ENCODE data around the gene IRX4. TPM values are rescaled to one million over a fixed set of nuclear protein-coding genes. Genes with fewer than 3 reads are reported as not detected.

IRX4 gene
- total RNA-seq, 1 experiment from 2014 or later: 44.7 TPM

- Mint-ChIP-seq H3K9me3 (ENCODE audit: unreplicated experiment) (no peaks in the 10 kb centered on the region), H3K27ac (ENCODE audit: low read depth, unreplicated experiment) (no peak overlapping the region), H3K4me1 (ENCODE audit: insufficient read depth, unreplicated experiment) (peaks cover 5% of the 10 kb centered on the region), H3K4me3 (ENCODE audit: unreplicated experiment) (no peak overlapping the region), H3K36me3 (ENCODE audit: insufficient read depth, unreplicated experiment) (no peaks in the 10 kb centered on the region), H3K27me3 (ENCODE audit: insufficient read depth, unreplicated experiment) (no peaks in the 10 kb centered on the region)
- no peak for DNase-seq (ENCODE audit: unreplicated experiment)
- no peak for TF ChIP-seq CTCF (IDR thresholded peaks at IDR 0.05; ENCODE audit: unreplicated experiment)
- CTCF ChIA-PET: no interaction called here
- intact Hi-C loops (cut with micrococcal nuclease): no loop called here
- no TSS peak for BruUV-seq (replicated peaks)
- POLR2A ChIA-PET: no interaction called here
Observed at GRCh38 chr5:1912951-1913565, 30.3 kb upstream of the IRX4 start.

- no peaks in the 10 kb centered on the region for H3K27me3 Mint-ChIP-seq (ENCODE audit: insufficient read depth, unreplicated experiment)
- H3K4me3 Mint-ChIP-seq (ENCODE audit: unreplicated experiment): no peak overlapping the region
- CTCF ChIA-PET: no interaction called here
Observed at GRCh38 chr5:1911773-1912235, 29.1 kb upstream of the IRX4 start.

GRCh38 chr5:1910861-1911772 lies 28.4 kb upstream of the IRX4 start:
- Mint-ChIP-seq H3K27ac (ENCODE audit: low read depth, unreplicated experiment) (no peak overlapping the region), H3K36me3 (ENCODE audit: insufficient read depth, unreplicated experiment) (no peaks in the 10 kb centered on the region), H3K27me3 (ENCODE audit: insufficient read depth, unreplicated experiment) (no peaks in the 10 kb centered on the region), H3K4me1 (ENCODE audit: insufficient read depth, unreplicated experiment) (no peaks in the 10 kb centered on the region), H3K9me3 (ENCODE audit: unreplicated experiment) (no peaks in the 10 kb centered on the region), H3K4me3 (ENCODE audit: unreplicated experiment) (no peak overlapping the region)
- intact Hi-C loops (cut with micrococcal nuclease): no loop called here
- POLR2A ChIA-PET: no interaction called here
- BruUV-seq (replicated peaks): no TSS peak
- CTCF ChIA-PET: no interaction called here
- TF ChIP-seq CTCF (IDR thresholded peaks at IDR 0.05; ENCODE audit: unreplicated experiment): no peak
- no peak for DNase-seq (ENCODE audit: unreplicated experiment)

More at GRCh38 chr5:1911773-1912235, 29.1 kb upstream of the IRX4 start:
- DNase-seq (ENCODE audit: unreplicated experiment): no peak
- H3K36me3 Mint-ChIP-seq (ENCODE audit: insufficient read depth, unreplicated experiment): no peaks in the 10 kb centered on the region
- no peaks in the 10 kb centered on the region for H3K4me1 Mint-ChIP-seq (ENCODE audit: insufficient read depth, unreplicated experiment)
- BruUV-seq (replicated peaks): no TSS peak
- no peak overlapping the region for H3K27ac Mint-ChIP-seq (ENCODE audit: low read depth, unreplicated experiment)
- TF ChIP-seq CTCF (IDR thresholded peaks at IDR 0.05; ENCODE audit: unreplicated experiment): no peak
- POLR2A ChIA-PET: no interaction called here
- H3K9me3 Mint-ChIP-seq (ENCODE audit: unreplicated experiment): no peaks in the 10 kb centered on the region
- intact Hi-C loops (cut with micrococcal nuclease): no loop called here

GRCh38 chr5:1910081-1910760 lies 27.5 kb upstream of the IRX4 start:
- H3K27ac Mint-ChIP-seq (ENCODE audit: low read depth, unreplicated experiment): no peak overlapping the region
- ChIA-PET POLR2A (no interaction called here), CTCF (no interaction called here)
- BruUV-seq (replicated peaks): no TSS peak
- no peaks in the 10 kb centered on the region for H3K4me1 Mint-ChIP-seq (ENCODE audit: insufficient read depth, unreplicated experiment)
- no peak for TF ChIP-seq CTCF (IDR thresholded peaks at IDR 0.05; ENCODE audit: unreplicated experiment)
- intact Hi-C loops (cut with micrococcal nuclease): no loop called here
- H3K36me3 Mint-ChIP-seq (ENCODE audit: insufficient read depth, unreplicated experiment): no peaks in the 10 kb centered on the region
- no peaks in the 10 kb centered on the region for H3K27me3 Mint-ChIP-seq (ENCODE audit: insufficient read depth, unreplicated experiment)
- no peak for DNase-seq (ENCODE audit: unreplicated experiment)
- H3K4me3 Mint-ChIP-seq (ENCODE audit: unreplicated experiment): no peak overlapping the region
- H3K9me3 Mint-ChIP-seq (ENCODE audit: unreplicated experiment): peaks cover 5% of the 10 kb centered on the region

All from MCF 10A (cell line).